GM19397 (cell line): Measurements from ENCODE around the gene NDOR1.

Experiments used
- ATAC-seq: cut with Tn5 transposase; IDR thresholded peaks from one replicate; pipeline ENCODE4 v1.9.1; 2021; ENCODE audit warnings: mild to moderate bottlenecking, moderate library complexity; ENCODE audit not compliant: unreplicated experiment

Gene NDOR1

GRCh38 chr9:137205126-137206069 lies at the start of gene NDOR1, which contains the start of gene TMEM203:
Gene NDOR1 (plus strand): TSS chr9:137205700. CDS start chr9:137205778, 78 bp downstream.
Gene TMEM203 (minus strand): TSS chr9:137205648. CDS start chr9:137205414, 234 bp downstream.
- peak; percentile 51 for ATAC-seq

GRCh38 chr9:137156567-137157375 lies 48.7 kb upstream of the NDOR1 start:
- no peak for ATAC-seq

GRCh38 chr9:137157618-137158415 lies 47.7 kb upstream of the NDOR1 start:
- ATAC-seq, result no peak

- ATAC-seq, result no peak
Observed at GRCh38 chr9:137158625-137159024, 46.9 kb upstream of the NDOR1 start.

- no peak for ATAC-seq
Observed at GRCh38 chr9:137159105-137160053, 46.1 kb upstream of the NDOR1 start.

GRCh38 chr9:137160054-137160425 lies 45.5 kb upstream of the NDOR1 start:
- no peak for ATAC-seq

- no peak for ATAC-seq
Observed at GRCh38 chr9:137160716-137161557, 44.6 kb upstream of the NDOR1 start.

- ATAC-seq, result no peak
Observed at GRCh38 chr9:137161558-137162486, 43.7 kb upstream of the NDOR1 start.

GRCh38 chr9:137162505-137163364 lies 42.8 kb upstream of the NDOR1 start:
- no peak for ATAC-seq

- ATAC-seq, result no peak
Observed at GRCh38 chr9:137163365-137163715, 42.2 kb upstream of the NDOR1 start.

GRCh38 chr9:137163805-137164204 lies 41.7 kb upstream of the NDOR1 start:
- no peak for ATAC-seq

- no peak for ATAC-seq
Observed at GRCh38 chr9:137164370-137165249, 40.9 kb upstream of the NDOR1 start.

GRCh38 chr9:137165250-137165836 lies 40.2 kb upstream of the NDOR1 start:
- no peak for ATAC-seq

GRCh38 chr9:137166380-137167229 lies 38.9 kb upstream of the NDOR1 start:
- ATAC-seq, result no peak
